Upper lobe of left lung (tissue), 4 donors: ENCODE measurements around the gene OTX2.

Source experiments
- CTCF ChIP-seq, 6 experiments: fragments of 450-650 bp in 4 of 6; fragments of 200-600 bp in 2 of 6; sonication (generic) in 2 of 6; IDR thresholded peaks; one replicate each; pipeline ENCODE4 v1.5.1; 2016 to 2019; ENCODE audit warnings: antibody characterized with exemption in 6 of 6
- POLR2A ChIP-seq, 4 donors: fragments of 450-650 bp; IDR thresholded peaks; one replicate each; pipeline ENCODE4 v1.5.1; 2016 to 2017; ENCODE audit warnings: antibody characterized with exemption in 4 of 4, mild to moderate bottlenecking in 2 of 4
- POLR2AphosphoS5 ChIP-seq, 2 donors: sonication (generic); formaldehyde crosslinking; IDR thresholded peaks; one replicate each; pipeline ENCODE4 v1.5.1; 2017; ENCODE audit warnings: antibody characterized with exemption in 2 of 2

DNA sequence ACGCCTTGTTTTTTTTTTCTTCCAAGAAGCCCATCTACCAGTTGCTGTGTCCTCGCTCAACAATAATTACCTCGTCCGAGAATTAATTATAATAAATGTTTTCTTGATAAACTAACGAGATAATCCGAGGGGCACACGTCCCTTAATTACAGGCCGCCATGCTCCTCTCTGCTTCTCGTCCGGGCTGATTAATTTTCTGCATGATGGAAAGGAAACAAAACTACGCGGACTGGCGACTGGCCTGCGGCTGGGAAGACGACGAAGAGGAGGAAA, 2.2 kb downstream of the OTX2 start:
- TF ChIP-seq CTCF (IDR thresholded peaks at IDR 0.05) (no peak), POLR2AphosphoS5 (IDR thresholded peaks at IDR 0.05) (no peak), POLR2A (IDR thresholded peaks at IDR 0.05) (no peak)
